Glomerular endothelial cell (primary cell): ENCODE measurements around the gene FRMD1. TPM values are rescaled to one million over a fixed set of nuclear protein-coding genes. Genes with fewer than 3 reads are reported as not detected.

Experiments used
- DNase-seq: peaks from one replicate; pipeline ENCODE4 v3.0.0-alpha.2; 2011; ENCODE audit warnings: low read depth, low spot score; ENCODE audit errors: extremely low read depth
- total RNA-seq: library from RNA; depleted of rRNA; stranded (reverse); fragments of >200 nt; gene quantifications from 2 replicates; pipeline ENCODE4 v1.2.3, GENCODE V29; 2015

Gene FRMD1
- total RNA-seq, 1 donor from 2014 or later, result not detected

DNA sequence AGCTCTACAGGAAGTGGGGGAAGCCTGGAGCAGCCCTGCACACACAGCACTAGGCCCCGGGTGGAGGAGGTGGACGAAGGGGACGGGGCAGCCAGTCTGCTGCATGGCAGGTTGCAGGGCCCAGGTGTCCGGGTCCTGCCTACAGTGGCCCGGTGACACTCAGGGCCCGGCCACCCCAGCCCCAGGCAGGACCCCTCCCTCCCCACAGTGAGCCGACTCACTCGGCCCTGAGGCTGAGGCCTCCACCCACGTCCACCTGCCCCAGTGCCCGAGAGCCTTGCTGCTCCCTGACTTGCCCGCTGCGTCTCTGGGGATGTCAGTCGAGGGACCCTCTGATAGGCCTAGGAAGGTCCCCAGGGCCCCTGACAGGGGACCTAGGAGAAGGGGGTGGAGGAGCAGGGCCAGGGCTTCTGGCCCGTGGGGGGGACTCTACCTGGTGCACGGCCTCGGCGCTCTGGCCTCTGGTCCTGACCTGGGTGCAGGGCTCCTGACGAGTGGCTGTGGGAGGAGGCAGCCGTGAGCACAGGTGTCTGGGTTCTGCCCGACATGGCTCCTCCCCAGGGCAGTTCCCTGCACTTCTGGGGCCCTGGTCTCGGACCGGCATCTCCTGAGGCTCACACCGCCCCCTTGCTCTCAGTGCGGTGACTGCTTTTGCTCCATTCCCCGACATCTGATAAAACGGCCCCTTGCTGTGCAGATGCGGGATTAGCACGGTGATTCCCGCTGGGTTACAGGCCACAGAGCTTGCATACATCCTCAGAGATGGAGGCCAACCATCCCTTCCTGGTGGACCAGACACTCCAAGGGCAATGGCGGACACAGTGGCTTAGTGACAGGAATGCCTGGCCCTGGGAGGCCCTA, 20.1 kb downstream of the FRMD1 start:
- DNase-seq, result no peak

DNA sequence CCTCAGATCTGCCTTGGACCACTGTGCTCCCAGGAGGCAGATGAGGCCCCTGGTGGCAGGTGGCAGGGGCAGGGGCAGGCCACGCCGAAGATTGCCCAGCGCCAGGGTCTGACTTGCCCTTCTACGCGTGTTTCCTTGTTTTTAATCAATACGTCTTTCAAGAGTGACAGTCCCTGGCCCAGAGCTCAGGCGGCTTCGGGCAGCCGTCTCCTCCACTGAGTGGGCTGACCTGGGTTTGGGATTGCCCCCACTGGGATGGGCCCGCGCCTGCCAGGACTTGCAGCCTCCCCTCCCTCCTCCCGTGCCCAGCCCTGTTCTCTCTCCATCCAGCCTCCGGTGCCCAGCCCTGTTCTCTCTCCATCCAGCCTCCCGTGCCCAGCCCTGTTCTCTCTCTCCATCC, 21.2 kb downstream of the FRMD1 start:
- no peak for DNase-seq

DNA sequence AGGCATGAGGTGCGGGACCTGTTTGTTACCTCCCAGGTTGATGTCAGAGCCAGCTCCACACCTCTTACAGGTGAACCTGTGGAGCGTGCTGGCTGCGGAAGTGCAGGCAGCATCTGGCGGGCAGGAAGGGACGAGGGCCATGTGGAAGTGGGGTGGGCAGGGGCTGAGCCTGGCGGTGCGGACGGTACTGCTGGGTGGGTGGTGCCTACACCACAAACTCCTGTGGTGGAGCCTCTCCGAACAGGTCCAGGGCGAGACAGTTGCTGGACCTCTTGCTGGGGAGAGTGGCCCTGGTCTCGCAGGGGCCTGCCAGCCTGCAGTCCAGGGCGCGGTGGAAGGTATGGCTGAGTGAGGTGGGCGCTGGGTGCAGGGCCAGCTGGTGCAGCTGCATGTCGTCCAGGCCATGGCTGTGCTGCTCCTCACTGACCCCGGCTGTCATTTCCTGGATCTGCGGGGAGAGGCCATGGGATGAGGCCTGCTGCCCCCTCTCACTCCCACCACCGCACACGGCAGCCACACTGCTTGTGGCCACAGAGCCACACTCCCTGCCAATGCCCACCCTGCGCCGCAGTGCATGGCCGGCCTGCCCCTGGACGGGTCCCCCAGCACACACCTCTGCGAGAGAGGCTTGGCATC, 22.0 kb downstream of the FRMD1 start:
- DNase-seq, result no peak

DNA sequence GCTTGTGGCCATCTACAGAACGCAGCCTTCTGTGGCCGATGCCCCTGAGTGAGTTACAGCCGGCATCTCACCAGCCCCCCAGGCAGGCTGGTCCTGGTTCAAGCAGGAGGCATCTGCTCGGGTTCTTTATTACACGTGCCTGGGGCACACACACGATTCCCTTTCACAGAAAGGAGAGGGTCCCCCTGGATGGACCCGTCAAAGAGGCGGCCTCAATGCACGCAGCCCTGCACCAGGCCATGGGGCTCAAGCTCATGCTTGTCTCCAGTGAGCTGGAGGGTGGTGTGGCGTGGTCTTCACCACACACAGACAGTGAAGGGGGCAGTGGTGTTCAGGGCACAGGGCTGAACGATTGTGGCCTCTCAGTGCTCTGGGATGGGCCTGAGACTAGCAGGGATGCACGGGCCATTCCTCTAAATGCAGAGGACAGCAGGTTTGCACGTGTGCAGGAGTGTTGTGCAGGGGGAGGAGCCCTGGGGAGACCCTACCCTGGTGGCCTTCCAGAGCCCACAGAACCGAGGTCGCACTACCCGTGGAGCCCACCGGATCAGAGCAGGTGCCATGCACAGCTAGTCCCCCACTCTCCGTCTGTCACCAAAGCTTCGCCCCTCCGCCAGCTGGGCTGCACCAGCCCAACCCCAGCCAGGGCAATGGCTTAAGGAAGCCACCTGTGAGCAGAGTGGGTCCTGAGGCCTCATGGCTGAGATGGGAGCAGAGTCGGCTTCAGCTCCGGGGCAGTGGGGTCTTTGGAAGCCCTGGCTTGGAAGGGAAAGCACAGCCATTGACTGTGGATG, 23.1 kb downstream of the FRMD1 start:
- DNase-seq, result no peak

DNA sequence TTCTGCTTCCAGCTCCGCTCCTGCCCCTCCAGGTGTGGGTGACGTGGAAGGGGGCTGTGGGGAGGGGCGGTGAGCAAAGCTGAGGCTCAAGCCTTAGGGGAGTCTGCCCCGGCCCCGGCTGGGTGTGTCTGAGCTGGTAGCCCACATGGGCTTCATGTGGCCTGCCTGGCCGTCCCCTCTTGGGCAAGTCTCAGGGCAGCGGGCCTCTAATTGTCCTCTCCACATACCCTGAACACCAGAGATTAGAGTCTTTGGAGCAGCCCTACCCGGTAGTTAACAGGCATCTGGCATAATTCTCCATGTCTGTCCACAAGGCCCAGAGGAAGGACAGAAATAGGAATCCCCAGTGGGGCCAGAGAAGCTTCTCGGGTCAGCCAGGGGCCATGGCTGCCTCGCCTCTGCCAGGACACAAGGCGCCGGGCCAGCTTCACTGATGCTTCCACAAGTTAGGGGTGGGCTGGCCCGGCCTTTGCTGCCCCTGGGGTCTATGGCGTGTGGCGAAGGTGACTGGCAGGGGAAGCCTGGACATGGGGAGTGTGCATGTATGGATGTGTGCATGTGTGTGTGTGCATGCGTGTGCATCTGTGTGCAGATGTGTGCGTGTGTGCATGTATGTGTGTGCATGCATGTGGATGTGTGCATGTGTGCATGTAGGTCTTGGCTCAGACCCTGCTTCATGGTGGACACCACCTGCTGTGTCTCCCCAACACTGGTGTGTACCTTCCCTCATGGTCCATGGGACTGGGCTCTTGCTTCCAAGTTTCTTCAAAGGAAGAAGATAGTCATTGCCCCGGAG, 24.0 kb downstream of the FRMD1 start:
- no peak for DNase-seq

DNA sequence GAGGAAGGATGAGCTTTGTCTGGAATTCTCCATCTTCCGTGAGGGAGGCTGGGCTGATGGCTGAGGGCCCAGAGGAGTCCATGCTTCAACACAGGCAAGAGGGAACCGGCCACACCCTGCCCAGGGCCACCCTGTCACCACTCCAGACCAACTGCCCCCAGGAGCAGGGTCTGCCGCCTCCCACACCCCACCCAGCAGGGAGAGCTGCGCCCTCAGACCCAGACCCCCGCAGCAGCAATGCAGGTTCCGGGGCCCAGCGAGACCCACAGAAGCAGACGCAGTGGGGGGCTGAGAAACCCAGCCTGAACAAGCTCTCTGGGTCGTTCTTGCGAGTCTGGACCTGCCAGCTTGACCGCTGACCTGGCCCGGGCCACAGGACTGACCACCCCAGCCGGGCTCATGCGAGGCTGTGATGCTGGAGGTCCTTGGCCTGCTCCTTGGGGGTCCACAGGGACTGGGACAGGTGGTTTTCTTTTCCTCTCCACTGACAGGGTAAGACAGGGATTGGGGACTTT, 25.0 kb downstream of the FRMD1 start:
- no peak for DNase-seq

DNA sequence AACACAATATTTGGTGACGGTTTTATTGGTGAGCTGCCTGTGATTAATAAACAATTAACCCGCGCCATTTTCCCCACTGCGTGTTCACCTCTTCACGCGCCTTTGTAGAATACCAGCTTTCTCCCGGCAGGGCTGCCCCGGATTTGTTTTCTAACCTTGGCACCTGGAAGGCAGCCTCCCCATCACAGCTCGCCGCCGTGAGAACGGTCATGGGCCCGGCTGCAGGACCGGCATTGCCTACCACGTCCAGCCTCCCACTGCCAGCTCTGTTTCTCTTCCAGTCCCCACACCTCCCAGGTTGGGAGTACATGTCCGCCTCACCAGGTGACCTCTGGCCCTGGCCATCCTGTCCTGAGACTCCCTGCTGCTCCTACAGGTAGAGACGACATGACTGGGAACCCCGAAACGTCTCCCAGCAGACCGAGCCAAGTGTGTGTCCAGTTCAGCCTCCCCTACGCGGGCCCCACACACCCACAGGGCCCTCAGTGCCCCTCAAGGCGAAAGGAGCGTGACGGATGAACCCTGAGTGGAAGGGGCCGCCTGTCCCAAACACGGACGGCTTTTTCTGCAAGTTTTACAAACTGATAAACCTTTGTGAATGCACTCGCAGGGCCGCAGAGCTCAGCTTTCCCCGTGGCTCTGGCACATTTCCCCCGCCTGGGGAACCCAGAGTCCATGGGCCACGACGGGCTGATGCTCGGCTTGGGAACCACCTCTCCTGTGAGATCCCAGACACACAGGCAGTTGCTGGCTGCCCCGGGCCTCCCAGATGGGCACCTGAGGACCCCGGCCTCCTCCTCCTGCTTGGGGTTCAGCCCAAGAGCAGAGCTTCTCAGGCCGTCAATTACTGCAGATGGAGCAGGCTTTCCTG, 25.7 kb downstream of the FRMD1 start:
- DNase-seq, result no peak

DNA sequence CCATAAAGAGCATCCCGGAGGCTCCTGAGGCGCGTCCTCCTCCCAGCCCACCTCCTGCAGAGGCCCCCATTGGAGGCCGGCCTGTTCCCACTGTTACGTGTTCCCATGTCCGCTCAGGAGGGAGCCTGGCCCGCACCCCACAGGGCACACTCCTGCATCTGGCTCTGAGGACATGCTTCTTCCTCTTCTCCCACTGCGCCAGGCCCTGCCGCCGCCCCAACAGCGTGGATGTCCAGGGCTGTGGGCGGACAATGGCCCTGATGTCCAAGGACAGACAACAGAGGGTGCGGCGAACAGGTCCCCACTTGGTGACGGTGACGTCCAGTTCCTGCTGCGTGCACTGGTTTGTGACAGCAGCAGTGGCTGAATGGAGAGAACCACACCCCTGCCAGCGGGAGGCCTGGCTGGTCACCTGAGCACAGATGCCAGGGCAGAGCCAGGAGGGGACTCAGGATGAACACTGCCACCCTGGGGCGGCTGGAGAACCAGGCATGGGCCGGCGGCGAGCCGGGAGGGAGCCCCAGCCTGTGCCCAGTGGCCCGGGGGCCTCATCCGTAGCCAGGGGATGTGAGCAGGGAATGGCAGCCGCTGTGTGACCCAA, 26.6 kb downstream of the FRMD1 start:
- DNase-seq, result no peak

DNA sequence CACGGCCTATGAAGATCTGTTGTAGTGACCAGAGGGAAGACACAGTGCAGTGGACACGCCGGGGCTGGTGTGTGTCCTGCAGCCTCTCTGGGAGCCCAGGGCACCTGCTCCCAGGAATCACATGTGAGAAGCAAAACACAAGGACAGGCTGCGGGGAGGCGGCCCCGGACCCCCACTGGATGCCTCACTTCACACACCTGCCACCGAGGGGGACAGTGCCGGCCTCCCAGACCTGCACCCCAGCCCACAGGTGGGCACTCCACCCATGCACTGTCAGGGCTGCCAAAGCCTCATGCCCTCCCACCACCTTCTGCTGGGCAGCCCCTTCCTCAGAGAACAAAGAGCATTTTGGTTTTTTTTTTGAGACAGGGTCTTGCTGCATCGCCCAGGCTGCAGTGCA, 27.4 kb downstream of the FRMD1 start:
- DNase-seq, result no peak

DNA sequence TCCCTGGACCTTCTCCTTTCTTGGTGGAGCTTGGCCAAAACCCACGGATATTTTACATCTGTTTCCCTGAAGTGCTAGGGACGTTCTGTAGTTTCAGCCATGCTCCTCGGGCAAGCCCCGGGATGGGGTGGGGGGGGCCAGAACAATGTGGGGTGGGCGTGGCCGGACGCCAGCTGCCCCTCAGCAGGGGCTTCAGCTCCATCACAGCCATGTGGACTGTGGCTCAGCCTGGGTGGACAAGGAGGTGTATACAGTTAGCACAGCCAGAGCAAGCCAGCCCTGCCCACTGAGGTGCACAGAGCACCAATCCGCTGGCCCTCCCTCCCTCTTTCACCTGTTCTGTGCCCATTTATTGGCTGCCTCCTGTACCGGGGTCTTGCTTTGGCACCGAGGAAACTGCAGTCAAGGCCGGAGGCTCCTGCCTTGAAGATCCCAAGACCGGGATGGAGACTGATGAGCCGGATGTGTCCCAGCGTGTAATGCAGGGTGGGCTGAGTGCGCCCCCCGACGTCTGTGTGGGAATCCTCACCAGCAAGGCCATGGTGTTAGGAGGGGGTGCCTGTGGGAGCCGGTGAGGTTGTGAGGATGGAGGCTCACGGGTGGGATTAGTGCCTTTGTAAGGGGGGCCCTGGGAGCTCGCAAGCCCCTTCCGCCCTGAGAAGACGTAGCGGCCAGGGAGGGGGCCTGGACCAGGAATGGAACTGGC, 28.0 kb downstream of the FRMD1 start:
- no peak for DNase-seq

DNA sequence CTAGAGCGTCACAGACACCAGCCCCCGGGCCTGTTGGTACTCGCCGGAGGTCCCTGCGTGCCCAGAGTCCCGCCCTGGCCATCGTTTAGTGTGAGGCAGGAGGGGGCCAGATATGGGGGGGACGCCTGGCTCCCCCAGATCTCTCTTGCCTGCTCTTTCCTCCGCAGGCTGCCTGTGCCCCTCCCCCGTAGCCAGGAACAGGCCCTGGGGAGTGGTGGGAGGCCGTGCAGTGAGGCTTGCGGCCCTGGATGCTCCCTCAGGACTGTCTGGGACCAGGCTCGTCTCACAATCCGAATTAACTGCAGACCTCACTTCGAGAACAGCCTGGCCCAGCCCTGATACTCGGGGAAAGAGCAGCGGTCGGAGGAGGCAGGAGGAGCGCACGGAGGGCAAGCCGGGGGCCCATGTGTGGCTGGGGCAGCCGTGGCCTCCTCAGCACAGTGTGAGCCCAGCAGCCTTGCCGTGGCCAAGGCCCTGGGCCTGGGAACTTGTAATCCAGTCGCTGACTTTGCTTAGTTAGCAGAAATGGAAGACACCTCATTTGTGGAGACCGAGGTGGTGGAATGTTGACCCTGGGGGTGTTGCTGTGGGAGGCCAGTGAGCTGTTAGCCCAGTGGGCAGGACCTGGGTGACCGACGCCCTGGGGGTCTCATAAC, 28.7 kb downstream of the FRMD1 start:
- no peak for DNase-seq

DNA sequence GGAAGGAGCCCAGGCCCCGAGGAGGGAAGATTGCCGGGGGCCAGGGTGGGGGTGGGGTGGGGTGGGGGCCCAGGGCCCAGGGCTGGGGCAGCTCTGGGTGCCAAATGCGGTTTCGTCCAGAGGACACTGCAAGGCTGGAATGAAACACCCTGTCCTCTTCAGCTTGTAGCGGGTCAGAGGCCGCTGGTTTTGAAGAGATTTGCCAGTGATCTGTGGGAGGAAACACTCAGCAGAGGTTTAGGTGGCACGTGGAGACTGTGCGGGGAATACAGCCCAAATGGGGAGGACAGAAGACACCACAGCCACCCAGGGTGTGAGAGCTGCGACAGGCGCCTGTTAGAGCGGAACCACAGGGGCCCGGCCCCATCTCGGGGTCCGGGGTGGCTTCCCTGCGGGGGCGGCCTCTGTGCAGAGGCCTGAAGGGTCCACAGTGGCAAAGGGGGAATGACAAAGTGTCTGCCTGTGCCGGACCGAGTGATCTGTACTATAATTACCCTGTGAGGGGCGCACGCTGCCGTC, 29.2 kb downstream of the FRMD1 start:
- DNase-seq, result no peak

DNA sequence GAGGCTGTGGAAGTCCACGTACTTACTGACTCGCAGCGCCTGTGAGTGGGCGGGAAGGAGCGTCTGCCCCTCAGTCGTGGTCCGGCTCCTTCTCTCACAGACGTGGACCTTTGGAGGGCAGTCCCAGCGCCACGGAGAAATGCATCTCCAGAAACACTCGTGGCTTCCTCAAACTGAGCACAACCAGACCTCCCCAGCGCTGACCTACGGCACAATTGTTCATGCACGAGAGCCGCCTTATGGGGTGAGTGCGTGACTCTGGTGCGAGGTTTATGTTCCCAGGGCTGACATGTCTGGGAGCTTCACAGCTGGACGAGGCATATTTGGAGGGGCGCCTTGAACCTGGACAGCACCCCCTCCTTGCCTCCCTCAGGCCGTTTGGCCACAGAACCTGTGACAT, 29.7 kb downstream of the FRMD1 start:
- DNase-seq, result no peak

DNA sequence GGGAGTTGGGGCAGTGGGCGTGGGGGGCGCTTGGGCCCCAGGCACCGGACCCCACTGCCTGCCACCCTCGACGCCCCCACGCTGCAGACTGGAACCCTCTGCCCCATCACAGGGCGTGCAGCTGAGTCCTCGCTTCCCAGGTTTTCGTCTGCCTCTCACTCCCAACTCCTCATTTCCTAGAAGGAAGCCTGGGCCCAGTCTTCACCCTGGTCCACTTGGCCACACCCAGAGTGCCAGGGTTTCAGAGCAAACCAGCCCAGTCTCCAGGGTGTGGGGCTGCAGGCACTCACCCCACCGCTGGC, 30.3 kb downstream of the FRMD1 start:
- no peak for DNase-seq

DNA sequence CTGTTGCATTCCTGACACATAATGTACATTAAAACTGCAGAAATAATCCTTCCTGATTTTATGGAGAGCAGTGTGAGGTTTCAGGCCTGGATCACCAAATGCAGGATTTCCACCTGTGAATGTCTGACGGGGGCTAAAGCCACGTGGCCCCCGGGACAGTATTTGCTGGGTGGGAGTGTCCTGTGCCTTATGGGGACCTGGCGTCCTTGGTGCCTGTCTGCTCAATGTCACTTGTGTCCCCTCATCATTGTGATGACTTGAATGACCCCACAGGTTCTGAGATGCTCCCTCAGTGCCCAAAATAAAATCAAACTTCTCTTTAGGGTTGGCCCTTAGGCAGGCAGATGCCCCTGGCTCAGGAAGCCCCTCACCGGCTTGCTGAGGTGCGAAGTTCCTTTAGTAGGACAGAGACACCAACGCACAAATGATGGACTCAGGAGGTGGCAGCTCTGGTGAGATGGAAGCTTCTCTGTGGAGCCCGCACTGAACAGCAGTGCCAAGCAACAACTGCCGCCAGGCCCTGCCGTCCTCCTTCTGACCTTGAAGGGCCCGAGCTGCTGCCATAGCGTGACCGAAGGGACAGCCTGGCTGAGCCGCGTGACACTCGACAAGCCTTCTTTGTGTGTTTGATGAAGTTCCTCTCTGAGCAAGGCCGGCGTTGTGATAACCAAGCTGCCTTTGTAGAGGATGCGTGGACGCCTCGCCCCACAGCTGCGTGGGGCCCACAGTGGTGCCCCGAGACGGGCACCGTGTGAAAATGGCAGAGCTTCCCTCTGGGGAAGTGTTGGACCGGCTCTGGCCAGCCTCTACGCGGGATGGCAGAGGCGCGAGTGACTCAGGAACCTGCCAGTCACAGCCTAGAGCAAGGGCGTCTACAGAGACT, 30.9 kb downstream of the FRMD1 start:
- DNase-seq, result no peak

DNA sequence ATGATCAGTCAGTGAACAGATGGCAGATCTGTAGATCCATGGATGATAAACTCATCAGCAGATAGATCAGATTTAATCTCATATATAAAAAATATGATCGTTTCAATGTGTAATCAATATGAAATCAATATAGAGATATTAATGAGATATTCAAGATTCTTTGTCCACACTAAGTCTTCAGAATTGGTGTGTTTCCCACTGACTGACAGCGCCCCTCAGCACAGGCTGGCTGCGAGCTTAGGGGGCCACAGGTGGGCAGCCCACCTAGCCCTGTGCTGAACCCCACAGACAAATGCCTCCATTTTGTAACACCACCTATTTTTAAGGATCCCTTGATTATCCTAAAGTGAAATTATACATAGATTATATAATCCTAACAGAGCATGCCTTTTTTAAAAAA, 32.3 kb downstream of the FRMD1 start:
- no peak for DNase-seq
